DND-41 (cell line): ENCODE measurements around the gene COL20A1.

Experiments used
- ATAC-seq: fragments of 200-7000 bp; cut with Tn5 transposase; 3 replicates; pipeline ENCODE4 v1.9.1; 2021; ENCODE audit warnings: low read depth; ENCODE audit not compliant: insufficient read depth
- DNase-seq: peaks from one replicate; pipeline ENCODE4 v3.0.0-alpha.2; 2020
- H2AFZ ChIP-seq: 2 replicates; pipeline ENCODE4 v1.6.0; 2012; ENCODE audit warnings: low read depth, low read length
- H3K27ac ChIP-seq: 2 replicates; pipeline ENCODE4 v1.5.1; 2012; ENCODE audit warnings: low read length, inconsistent platforms
- H3K27me3 ChIP-seq: fragments of 200-600 bp; sonication (generic); 2 replicates; pipeline ENCODE4 v1.6.0; 2012; ENCODE audit warnings: low read length, mild to moderate bottlenecking, inconsistent platforms; ENCODE audit not compliant: insufficient read depth, poor library complexity
- H3K36me3 ChIP-seq: 2 replicates; pipeline ENCODE4 v1.5.1; 2012; ENCODE audit warnings: low read length, inconsistent platforms; ENCODE audit not compliant: insufficient read depth
- H3K4me1 ChIP-seq: 2 replicates; pipeline ENCODE4 v1.5.1; 2012; ENCODE audit warnings: mild to moderate bottlenecking, low read length; ENCODE audit not compliant: insufficient read depth
- H3K4me2 ChIP-seq: 2 replicates; pipeline ENCODE4 v1.6.0; 2012; ENCODE audit warnings: mild to moderate bottlenecking, moderate library complexity, low read length, inconsistent platforms; ENCODE audit not compliant: insufficient read depth
- H3K4me3 ChIP-seq, 2 experiments: fragments of 200-600 bp in 1 of 2; shearing (Covaris generic) in 1 of 2; 2 replicates each; pipeline ENCODE4 v1.5.1; 2012 to 2016; ENCODE audit warnings: inconsistent platforms in 2 of 2, low read length in 2 of 2, mild to moderate bottlenecking in 2 of 2, low read depth in 1 of 2, moderate library complexity in 1 of 2
- H3K79me2 ChIP-seq: 2 replicates; pipeline ENCODE4 v1.6.0; 2012; ENCODE audit warnings: low read length, inconsistent platforms; ENCODE audit not compliant: insufficient read depth
- H3K9ac ChIP-seq: 2 replicates; pipeline ENCODE4 v1.6.0; 2012; ENCODE audit warnings: low read depth, mild to moderate bottlenecking, inconsistent platforms, low read length, moderate library complexity
- H3K9me3 ChIP-seq: 2 replicates; pipeline ENCODE4 v1.5.1; 2012; ENCODE audit warnings: low read length, moderate library complexity, mild to moderate bottlenecking, inconsistent platforms; ENCODE audit not compliant: insufficient read depth, severe bottlenecking
- H4K20me1 ChIP-seq: 2 replicates; pipeline ENCODE4 v1.6.0; 2012; ENCODE audit warnings: low read length; ENCODE audit not compliant: insufficient read depth
- CTCF ChIP-seq: IDR thresholded peaks from 2 replicates; pipeline ENCODE4 v1.5.1; 2012; ENCODE audit warnings: borderline replicate concordance, low read length, moderate library complexity, mild to moderate bottlenecking; ENCODE audit not compliant: poor library complexity, severe bottlenecking; ENCODE audit errors: extremely low read depth
- EZH2 ChIP-seq: IDR thresholded peaks from 3 replicates; pipeline ENCODE4 v1.6.1; 2012; ENCODE audit warnings: borderline replicate concordance, low read depth, mild to moderate bottlenecking, moderate library complexity, low read length, inconsistent platforms; ENCODE audit not compliant: severe bottlenecking

Gene COL20A1

GRCh38 chr20:63365601-63366389, 72.8 kb downstream of the COL20A1 start:
- no peak for DNase-seq
- Histone ChIP-seq H3K9me3 (no peaks in the 10 kb centered on the region), H3K9ac (no peak overlapping the region), H3K27me3 (no peaks in the 10 kb centered on the region), H4K20me1 (peaks cover 13% of the 10 kb centered on the region; the same call in 1 of the 2 replicates), H3K27ac (no peak overlapping the region), H3K4me1 (no peaks in the 10 kb centered on the region), H3K4me3 (no peak overlapping the region), H2AFZ (no peak overlapping the region), H3K36me3 (no peaks in the 10 kb centered on the region), H3K4me2 (no peak overlapping the region), H3K79me2 (no peaks in the 10 kb centered on the region)
- TF ChIP-seq CTCF (no peak), EZH2 (no peak)
- ATAC-seq: no peak

GRCh38 chr20:63366390-63367365, 73.7 kb downstream of the COL20A1 start:
- no peaks in the 10 kb centered on the region for H3K4me1 ChIP-seq
- H3K4me3 ChIP-seq: no peak overlapping the region
- no peaks in the 10 kb centered on the region for H3K36me3 ChIP-seq
- H3K27ac ChIP-seq: no peak overlapping the region
- H3K9me3 ChIP-seq: no peaks in the 10 kb centered on the region
- DNase-seq (no peak), ATAC-seq (no peak; the same call in 2 of the 3 replicates)
- no peak for TF ChIP-seq EZH2
- no peak for TF ChIP-seq CTCF
- no peaks in the 10 kb centered on the region for H3K27me3 ChIP-seq
- no peak overlapping the region for H2AFZ ChIP-seq
- H3K4me2 ChIP-seq: no peak overlapping the region
- H3K9ac ChIP-seq: no peak overlapping the region
- no peaks in the 10 kb centered on the region for H3K79me2 ChIP-seq
- peaks cover 13% of the 10 kb centered on the region; the same call in 1 of the 2 replicates for H4K20me1 ChIP-seq

- no peaks in the 10 kb centered on the region for H3K79me2 ChIP-seq
- no peaks in the 10 kb centered on the region for H3K9me3 ChIP-seq
- no peaks in the 10 kb centered on the region for H3K36me3 ChIP-seq
- peaks cover 13% of the 10 kb centered on the region; the same call in 1 of the 2 replicates for H4K20me1 ChIP-seq
- H3K27me3 ChIP-seq: no peaks in the 10 kb centered on the region
- H3K4me2 ChIP-seq: no peak overlapping the region
- DNase-seq (no peak), ATAC-seq (no peak)
- no peak overlapping the region for H3K27ac ChIP-seq
- TF ChIP-seq CTCF (no peak), EZH2 (no peak)
- no peak overlapping the region for H3K4me3 ChIP-seq
- H3K4me1 ChIP-seq: no peaks in the 10 kb centered on the region
- no peak overlapping the region for H2AFZ ChIP-seq
- H3K9ac ChIP-seq: no peak overlapping the region
Observed at GRCh38 chr20:63367446-63368055, 74.6 kb downstream of the COL20A1 start.
